Body of pancreas (tissue), 4 donors: ENCODE data around the gene PPP1R26. TPM values are rescaled to one million over a fixed set of nuclear protein-coding genes. Genes with fewer than 3 reads are reported as not detected.
"Not testable (repeated sequence)": the region's sequence is repeated elsewhere in the genome, so short reads cannot be mapped to it uniquely, and the experiment has no call there.

Source experiments
- ATAC-seq: fragments of 150-250 bp; one replicate; pipeline ENCODE4 v1.9.1; 2016
- DNase-seq, 4 donors: peaks; one replicate each; pipeline ENCODE4 v3.0.0-alpha.2; 2019
- H3K27ac ChIP-seq, 4 donors: fragments of 200-600 bp; sonication (generic); 1 replicate in 3 of 4; 2 replicates in 1 of 4; pipeline versions ENCODE4 v1.5.1 to v1.6.1; 2016 to 2019; ENCODE audit warnings: mild to moderate bottlenecking in 1 of 4, mixed read lengths in 1 of 4, moderate library complexity in 1 of 4
- H3K27me3 ChIP-seq, 2 donors: fragments of 200-600 bp; sonication (generic); one replicate each; pipeline ENCODE4 v1.6.0; 2016; ENCODE audit warnings: mild to moderate bottlenecking in 1 of 2
- H3K36me3 ChIP-seq, 2 donors: fragments of 200-600 bp; sonication (generic); replicated peaks in 1 of 2; 2 replicates each; pipeline ENCODE4 v1.5.1; 2016; ENCODE audit warnings: low read depth in 2 of 2; ENCODE audit not compliant: insufficient read depth in 1 of 2
- H3K4me1 ChIP-seq: fragments of 200-600 bp; sonication (generic); one replicate; pipeline ENCODE4 v1.6.0; 2016
- H3K4me3 ChIP-seq, 2 donors: fragments of 200-600 bp; sonication (generic); 1 replicate in 1 of 2; 2 replicates in 1 of 2; pipeline ENCODE4 v1.5.1; 2016 to 2019
- H3K9me3 ChIP-seq, 3 donors: fragments of 200-600 bp; sonication (generic); 1 replicate in 2 of 3; 2 replicates in 1 of 3; pipeline ENCODE4 v1.5.1; 2016
- POLR2A ChIP-seq, 3 donors: fragments of 450-650 bp; IDR thresholded peaks; one replicate each; pipeline ENCODE4 v1.6.1; 2016; ENCODE audit warnings: antibody characterized with exemption in 3 of 3, mild to moderate bottlenecking in 2 of 3
- WGBS, 2 donors: methylation state at CpG; one replicate each; pipeline ENCODE4 v1.1.5; 2017; 5-methylcytosine and 5-hydroxymethylcytosine counted together
- intact Hi-C: fragments of 100-400 bp; cut with DNase I; formaldehyde crosslinking; loops from one replicate; pipeline ENCODE4 v1.15.1; 2023
- total RNA-seq, 2 donors: library from RNA; depleted of rRNA; stranded (reverse); fragments of >200 nt; gene quantifications; one replicate each; pipeline ENCODE4 v1.1.0, GENCODE V29; 2016
- TF ChIP-seq, protein P1 (sequence below), 7 experiments: fragments of 450-650 bp in 4 of 7; fragments of 200-600 bp in 3 of 7; sonication (generic) in 3 of 7; IDR thresholded peaks; one replicate each; pipeline ENCODE4 v1.5.1; 2016 to 2019; ENCODE audit warnings: antibody characterized with exemption in 7 of 7

The PPP1R26 gene
- total RNA-seq, 2 donors from 2014 or later: 17.8 to 17.9 TPM

DNA sequence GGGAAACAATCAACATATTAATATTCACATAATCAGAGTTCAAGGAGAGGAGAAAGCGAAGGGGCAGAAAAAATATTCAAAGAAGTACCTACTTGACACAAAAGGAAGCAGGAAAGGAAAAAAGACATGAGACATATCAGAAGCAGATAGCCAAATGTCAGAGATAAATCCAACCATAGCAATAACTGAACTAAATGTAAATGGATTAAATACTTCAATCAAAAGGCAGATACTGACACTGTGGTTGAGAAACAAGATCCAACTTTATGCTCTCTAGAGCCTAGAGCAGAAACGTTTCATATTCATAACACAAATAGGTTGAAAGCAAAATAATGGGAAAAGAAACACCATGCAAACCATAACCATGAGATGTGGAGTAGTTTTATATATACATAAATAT lies 29.9 kb downstream of the PPP1R26 start:
- WGBS, 2 donors: 50 to 68% methylated on average over 2 of the region's 2 CpGs
- Histone ChIP-seq H3K27ac (no peak overlapping the region), H3K4me3 (no peak overlapping the region), H3K27me3 (no peaks in the 10 kb centered on the region), H3K9me3 (no peaks in the 10 kb centered on the region), H3K4me1 (no peaks in the 10 kb centered on the region), H3K36me3 (no peaks in the 10 kb centered on the region)
- ATAC-seq (no peak), DNase-seq (no peak)
- intact Hi-C loops: no loop called here
- no peak for TF ChIP-seq POLR2A (IDR thresholded peaks at IDR 0.05)
- TF ChIP-seq, protein P1, sequence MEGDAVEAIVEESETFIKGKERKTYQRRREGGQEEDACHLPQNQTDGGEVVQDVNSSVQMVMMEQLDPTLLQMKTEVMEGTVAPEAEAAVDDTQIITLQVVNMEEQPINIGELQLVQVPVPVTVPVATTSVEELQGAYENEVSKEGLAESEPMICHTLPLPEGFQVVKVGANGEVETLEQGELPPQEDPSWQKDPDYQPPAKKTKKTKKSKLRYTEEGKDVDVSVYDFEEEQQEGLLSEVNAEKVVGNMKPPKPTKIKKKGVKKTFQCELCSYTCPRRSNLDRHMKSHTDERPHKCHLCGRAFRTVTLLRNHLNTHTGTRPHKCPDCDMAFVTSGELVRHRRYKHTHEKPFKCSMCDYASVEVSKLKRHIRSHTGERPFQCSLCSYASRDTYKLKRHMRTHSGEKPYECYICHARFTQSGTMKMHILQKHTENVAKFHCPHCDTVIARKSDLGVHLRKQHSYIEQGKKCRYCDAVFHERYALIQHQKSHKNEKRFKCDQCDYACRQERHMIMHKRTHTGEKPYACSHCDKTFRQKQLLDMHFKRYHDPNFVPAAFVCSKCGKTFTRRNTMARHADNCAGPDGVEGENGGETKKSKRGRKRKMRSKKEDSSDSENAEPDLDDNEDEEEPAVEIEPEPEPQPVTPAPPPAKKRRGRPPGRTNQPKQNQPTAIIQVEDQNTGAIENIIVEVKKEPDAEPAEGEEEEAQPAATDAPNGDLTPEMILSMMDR (IDR thresholded peaks at IDR 0.05): no peak

DNA sequence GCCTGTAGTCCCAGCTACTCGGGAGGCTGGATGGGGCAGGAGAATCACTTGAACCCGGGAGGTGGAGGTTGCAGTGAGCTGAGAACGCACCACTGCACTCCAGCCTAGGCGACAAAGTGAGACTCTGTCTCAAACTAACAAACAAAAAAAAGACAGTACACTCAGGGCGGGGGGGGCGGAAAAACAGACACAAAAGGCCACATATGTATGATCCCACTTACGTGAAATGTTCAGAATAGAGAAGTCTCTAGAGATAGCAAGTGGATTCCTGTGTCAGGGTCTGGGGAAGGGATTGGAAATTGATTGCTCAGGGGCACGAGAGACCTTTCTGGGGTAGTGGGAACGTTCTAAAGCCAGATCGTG lies 32.6 kb downstream of the PPP1R26 start:
- DNase-seq: no peak
- Histone ChIP-seq H3K4me1 (no peaks in the 10 kb centered on the region), H3K36me3 (no peaks in the 10 kb centered on the region), H3K4me3 (no peak overlapping the region), H3K27ac (no peak overlapping the region), H3K27me3 (no peaks in the 10 kb centered on the region), H3K9me3 (no peaks in the 10 kb centered on the region)
- TF ChIP-seq, protein P1 (IDR thresholded peaks at IDR 0.05): no peak
- no peak for TF ChIP-seq POLR2A (IDR thresholded peaks at IDR 0.05)
- no peak for ATAC-seq
- intact Hi-C loops: no loop called here
- 41 to 60% methylated on average over 10 of the region's 10 CpGs for WGBS, 2 donors

DNA sequence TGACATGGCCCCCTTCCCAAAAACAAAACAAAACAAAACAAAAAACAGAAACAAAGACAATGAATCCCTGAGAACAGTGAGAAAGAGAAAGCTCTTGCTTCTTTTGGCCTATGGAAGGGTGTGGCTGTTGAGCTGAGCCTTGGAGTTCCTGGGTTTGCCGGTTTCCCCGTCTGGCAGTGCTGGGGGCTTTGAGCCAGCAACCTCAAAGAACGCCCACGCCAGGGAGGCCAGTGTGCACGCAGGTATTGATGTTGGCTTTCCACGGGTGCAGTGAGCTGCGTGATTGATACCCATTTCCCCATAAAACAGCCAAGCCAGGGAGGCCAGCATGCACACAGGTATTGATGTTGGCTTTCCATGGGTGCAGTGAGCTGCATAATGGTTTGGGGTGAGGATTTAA lies 33.3 kb downstream of the PPP1R26 start:
- H3K4me1 ChIP-seq: no peaks in the 10 kb centered on the region
- H3K9me3 ChIP-seq: no peaks in the 10 kb centered on the region
- ATAC-seq: no peak
- no peaks in the 10 kb centered on the region for H3K36me3 ChIP-seq
- TF ChIP-seq, protein P1 (IDR thresholded peaks at IDR 0.05): no peak
- no peak for TF ChIP-seq POLR2A (IDR thresholded peaks at IDR 0.05)
- no peak overlapping the region for H3K4me3 ChIP-seq
- no peaks in the 10 kb centered on the region for H3K27me3 ChIP-seq
- DNase-seq: peak in 1 of 4 donors; percentile 7
- WGBS, 2 donors: 35 to 45% methylated on average over 6 to 7 of the region's 7 CpGs
- H3K27ac ChIP-seq: no peak overlapping the region
- intact Hi-C loops: no loop called here

DNA sequence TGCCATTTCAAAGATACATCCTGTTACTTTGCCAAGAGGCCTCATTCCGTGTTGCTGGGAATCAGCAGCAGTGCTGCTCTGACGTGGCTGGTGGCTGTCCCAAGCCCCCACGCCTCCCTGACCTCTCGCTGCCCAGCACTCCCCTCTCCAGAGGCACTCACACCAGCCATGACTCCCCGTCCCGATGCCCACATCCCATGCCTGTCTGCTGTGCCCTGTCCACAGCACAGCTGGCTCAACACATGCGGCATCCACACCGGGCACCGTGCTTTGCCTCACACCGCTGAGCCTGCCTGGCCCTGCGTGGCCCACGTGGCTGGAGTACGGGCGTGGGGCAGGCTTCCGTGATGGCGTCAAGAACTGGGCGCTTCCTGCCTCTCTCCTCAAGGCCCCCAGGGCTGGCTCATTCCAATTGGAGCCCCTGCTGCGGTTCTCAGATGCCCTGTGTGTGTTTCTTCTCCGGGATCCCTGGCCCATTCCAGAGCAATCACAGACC lies 33.8 kb downstream of the PPP1R26 start:
- Histone ChIP-seq H3K27me3 (no peaks in the 10 kb centered on the region), H3K9me3 (no peaks in the 10 kb centered on the region), H3K4me1 (no peaks in the 10 kb centered on the region), H3K27ac (no peak overlapping the region), H3K36me3 (no peaks in the 10 kb centered on the region), H3K4me3 (no peak overlapping the region)
- intact Hi-C loops: no loop called here
- no peak for ATAC-seq
- TF ChIP-seq, protein P1 (IDR thresholded peaks at IDR 0.05): no peak
- no peak for TF ChIP-seq POLR2A (IDR thresholded peaks at IDR 0.05)
- WGBS, 2 donors: 61 to 70% methylated on average over 15 to 19 of the region's 19 CpGs
- peak in 1 of 4 donors; percentile 11 for DNase-seq

DNA sequence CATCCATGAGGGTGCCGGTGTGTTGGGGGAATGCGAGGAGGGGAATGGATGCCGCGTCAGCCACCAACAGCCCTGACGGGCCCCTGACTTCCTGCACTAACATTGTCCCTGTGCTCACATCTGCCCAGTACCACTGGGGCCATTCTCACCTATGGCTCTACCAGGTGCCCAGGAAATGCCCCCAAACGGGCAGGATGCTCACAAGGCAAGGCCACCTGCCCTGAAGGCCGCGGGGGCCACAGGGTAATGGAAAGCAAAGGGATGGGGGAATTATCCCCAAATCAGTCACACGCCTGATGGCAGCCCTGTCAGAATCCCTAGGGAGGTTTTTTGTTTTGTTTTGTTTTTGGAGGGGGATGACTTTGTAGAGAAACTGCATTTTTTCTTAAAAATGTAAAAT lies 34.3 kb downstream of the PPP1R26 start:
- H3K4me1 ChIP-seq, H3K27ac ChIP-seq, H3K36me3 ChIP-seq, H3K4me3 ChIP-seq, H3K9me3 ChIP-seq, H3K27me3 ChIP-seq, ATAC-seq, DNase-seq, intact Hi-C loops: not testable (repeated sequence)
- 64% methylated on average over 9 of the region's 9 CpGs; no CpG with 5 or more reads in 1 of the 2 donors for WGBS, 2 donors
